ENCODE results near the gene LRFN2. TPM values are rescaled to one million over a fixed set of nuclear protein-coding genes. Genes with fewer than 3 reads are reported as not detected.

The LRFN2 gene
- total RNA-seq, 1 donor from 2014 or later: not detected

DNA sequence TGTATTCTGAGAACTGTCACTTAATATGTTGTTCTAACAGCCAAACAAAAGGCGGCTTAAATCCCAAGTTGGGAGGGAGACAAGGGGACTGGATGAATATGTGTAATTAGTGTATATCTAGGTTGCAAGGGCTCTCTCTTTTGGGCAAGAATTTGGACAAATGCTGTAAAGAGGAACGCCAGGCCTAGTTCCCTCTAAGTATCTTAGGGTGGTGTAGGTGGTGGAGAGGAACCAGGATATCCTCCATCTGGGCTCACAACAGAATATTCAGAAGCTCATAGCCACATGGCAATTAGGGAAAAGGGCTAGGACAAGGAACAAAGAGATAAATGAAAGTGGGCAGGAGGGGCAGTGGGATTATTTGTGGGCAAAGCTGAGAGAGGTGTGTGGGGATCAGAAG is 149.5 kb downstream of the LRFN2 start:
- H3K27me3 ChIP-seq: no peaks in the 10 kb centered on the region

DNA sequence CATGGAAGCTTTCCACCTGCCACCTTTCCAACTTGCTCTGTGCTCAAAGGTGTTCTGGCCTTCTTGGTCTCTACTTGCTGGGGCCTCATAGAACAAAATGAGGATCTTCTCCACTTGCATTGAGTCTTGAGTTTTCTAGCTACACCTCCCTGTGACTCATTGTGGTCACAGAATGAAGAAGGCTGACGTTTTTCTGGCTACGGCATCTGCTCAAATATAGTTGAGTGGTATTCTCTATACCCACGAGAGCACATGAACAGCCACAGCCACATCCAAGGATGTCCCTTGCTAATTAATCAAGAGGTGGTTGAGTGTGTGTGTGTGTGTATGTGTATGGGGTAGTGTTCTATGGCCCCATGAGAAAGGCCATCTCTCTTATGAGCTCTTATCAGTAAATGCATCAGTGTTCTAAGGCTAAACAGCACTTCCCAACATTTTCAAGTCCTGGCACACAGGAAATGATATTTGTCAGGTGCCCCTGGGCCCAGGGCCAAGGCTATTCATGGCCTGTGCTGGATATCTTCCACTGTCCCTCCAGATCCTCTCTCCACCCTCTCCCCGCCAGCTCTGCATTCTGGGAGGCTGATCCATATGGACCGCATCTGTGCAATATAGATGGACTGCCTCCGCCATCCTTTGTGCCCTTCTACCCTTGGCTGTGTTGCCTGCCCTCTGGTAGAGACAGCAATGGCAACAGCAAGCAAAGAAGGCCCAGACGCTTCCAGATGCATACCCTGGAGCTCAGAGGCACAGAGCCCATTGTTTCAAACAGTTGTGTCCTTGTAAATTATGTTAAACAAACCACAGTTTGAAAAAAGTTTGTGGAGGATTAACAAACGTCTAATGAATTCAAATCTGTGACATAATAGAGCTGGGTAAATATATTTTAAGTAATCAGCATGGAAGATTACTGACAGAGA is 150.2 kb downstream of the LRFN2 start:
- Histone ChIP-seq H3K4me1 (no peaks in the 10 kb centered on the region), H3K36me3 (no peaks in the 10 kb centered on the region), H3K9me3 (no peaks in the 10 kb centered on the region), H3K27me3 (no peaks in the 10 kb centered on the region), H3K4me3 (no peak overlapping the region), H3K27ac (no peak overlapping the region)
- intact Hi-C loops (cut with DNase I): no loop called here
- TF ChIP-seq, protein P1, sequence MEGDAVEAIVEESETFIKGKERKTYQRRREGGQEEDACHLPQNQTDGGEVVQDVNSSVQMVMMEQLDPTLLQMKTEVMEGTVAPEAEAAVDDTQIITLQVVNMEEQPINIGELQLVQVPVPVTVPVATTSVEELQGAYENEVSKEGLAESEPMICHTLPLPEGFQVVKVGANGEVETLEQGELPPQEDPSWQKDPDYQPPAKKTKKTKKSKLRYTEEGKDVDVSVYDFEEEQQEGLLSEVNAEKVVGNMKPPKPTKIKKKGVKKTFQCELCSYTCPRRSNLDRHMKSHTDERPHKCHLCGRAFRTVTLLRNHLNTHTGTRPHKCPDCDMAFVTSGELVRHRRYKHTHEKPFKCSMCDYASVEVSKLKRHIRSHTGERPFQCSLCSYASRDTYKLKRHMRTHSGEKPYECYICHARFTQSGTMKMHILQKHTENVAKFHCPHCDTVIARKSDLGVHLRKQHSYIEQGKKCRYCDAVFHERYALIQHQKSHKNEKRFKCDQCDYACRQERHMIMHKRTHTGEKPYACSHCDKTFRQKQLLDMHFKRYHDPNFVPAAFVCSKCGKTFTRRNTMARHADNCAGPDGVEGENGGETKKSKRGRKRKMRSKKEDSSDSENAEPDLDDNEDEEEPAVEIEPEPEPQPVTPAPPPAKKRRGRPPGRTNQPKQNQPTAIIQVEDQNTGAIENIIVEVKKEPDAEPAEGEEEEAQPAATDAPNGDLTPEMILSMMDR (IDR thresholded peaks at IDR 0.05): no peak
- no peak for DNase-seq (ENCODE audit: extremely low spot score in 2 of 2)

More for the DNA sequence above, 149.5 kb downstream of the LRFN2 start:
- DNase-seq (ENCODE audit: extremely low spot score in 2 of 2): no peak
- intact Hi-C loops (cut with DNase I): no loop called here
- H3K36me3 ChIP-seq: no peaks in the 10 kb centered on the region
- H3K27ac ChIP-seq: no peak overlapping the region
- H3K4me1 ChIP-seq: no peaks in the 10 kb centered on the region
- TF ChIP-seq POLR2A (IDR thresholded peaks at IDR 0.05) (no peak), POLR2AphosphoS5 (IDR thresholded peaks at IDR 0.05; ENCODE audit: insufficient read depth in 1 of 2, low read depth in 1 of 2) (no peak)
- TF ChIP-seq, protein P1 (IDR thresholded peaks at IDR 0.05): no peak
- H3K4me3 ChIP-seq: no peak overlapping the region
- H3K9me3 ChIP-seq: no peaks in the 10 kb centered on the region

DNA sequence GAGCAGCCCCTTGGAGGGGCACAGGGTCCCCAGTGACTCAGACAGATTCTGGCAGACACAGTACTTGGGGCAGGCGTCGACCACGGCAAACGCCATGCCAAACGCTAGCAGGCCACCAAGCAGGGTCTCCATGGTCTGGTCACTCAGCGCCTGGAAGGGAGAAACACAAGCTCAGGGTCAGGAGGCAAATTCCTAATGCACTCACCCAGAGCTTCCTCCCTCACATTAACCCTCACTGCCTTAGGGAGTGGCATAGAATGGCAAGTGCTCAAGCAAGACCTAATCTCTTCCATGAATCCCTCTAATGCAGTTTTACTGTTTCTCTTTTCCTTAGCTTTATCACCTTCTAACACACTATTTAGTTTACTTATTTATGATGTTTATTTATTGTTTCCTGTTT is 154.2 kb downstream of the LRFN2 start:
- H3K4me1 ChIP-seq: no peaks in the 10 kb centered on the region
- H3K9me3 ChIP-seq: no peaks in the 10 kb centered on the region
- H3K27ac ChIP-seq: no peak overlapping the region
- DNase-seq (ENCODE audit: extremely low spot score in 2 of 2): no peak
- H3K4me3 ChIP-seq: no peak overlapping the region
- no peaks in the 10 kb centered on the region for H3K27me3 ChIP-seq
- H3K36me3 ChIP-seq: no peaks in the 10 kb centered on the region
- intact Hi-C loops (cut with DNase I): no loop called here
- TF ChIP-seq POLR2A (IDR thresholded peaks at IDR 0.05): no peak
- TF ChIP-seq, protein P1 (IDR thresholded peaks at IDR 0.05): no peak
- no peak for TF ChIP-seq POLR2AphosphoS5 (IDR thresholded peaks at IDR 0.05; ENCODE audit: insufficient read depth in 1 of 2, low read depth in 1 of 2)

DNA sequence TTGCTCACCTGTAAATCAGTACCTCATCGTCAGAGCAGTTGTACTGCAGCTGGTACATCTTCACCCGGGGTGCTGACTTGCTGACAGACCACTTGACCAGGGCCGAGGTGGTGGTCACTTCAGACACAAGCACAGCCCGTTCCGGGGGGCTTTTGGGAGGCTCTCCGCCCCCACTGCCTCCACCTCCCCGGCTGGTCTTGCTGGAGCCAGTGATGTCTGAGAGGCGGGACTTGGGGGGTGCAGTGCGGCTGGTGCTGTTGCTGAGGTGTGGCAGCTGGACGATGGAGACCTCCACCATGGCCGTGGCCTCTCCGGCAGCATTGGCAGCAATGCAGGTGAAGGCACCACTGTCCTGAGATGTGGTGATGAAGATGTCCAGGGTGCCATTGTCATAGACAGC is 155.5 kb downstream of the LRFN2 start:
- no peaks in the 10 kb centered on the region for H3K9me3 ChIP-seq
- H3K36me3 ChIP-seq: no peaks in the 10 kb centered on the region
- no peak overlapping the region for H3K27ac ChIP-seq
- no peaks in the 10 kb centered on the region for H3K27me3 ChIP-seq
- no peak for DNase-seq (ENCODE audit: extremely low spot score in 2 of 2)
- TF ChIP-seq, protein P1 (IDR thresholded peaks at IDR 0.05): no peak
- TF ChIP-seq POLR2A (IDR thresholded peaks at IDR 0.05) (no peak), POLR2AphosphoS5 (IDR thresholded peaks at IDR 0.05; ENCODE audit: insufficient read depth in 1 of 2, low read depth in 1 of 2) (no peak)
- no peak overlapping the region for H3K4me3 ChIP-seq
- no peaks in the 10 kb centered on the region for H3K4me1 ChIP-seq
- intact Hi-C loops (cut with DNase I): no loop called here

DNA sequence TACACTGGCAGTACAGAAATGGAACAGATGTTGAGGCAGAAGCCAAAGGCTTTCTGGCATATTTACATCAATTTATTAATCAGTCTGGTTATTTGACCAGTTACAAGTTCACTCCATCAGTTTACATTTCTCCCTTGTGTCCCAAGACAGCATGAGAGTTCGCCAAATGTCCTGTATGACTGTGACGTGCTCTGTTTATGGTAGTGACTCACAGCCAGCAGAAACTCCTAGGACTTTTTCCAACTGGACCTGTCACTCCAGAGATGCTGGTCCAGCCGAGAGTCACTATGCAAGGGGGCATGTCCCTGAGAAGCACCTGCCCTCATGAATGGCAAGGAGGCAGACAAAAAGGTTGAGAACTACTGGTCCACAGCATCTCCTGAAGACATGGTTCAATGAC is 160.0 kb downstream of the LRFN2 start:
- TF ChIP-seq POLR2A (IDR thresholded peaks at IDR 0.05): no peak
- Histone ChIP-seq H3K27ac (no peak overlapping the region), H3K36me3 (no peaks in the 10 kb centered on the region), H3K4me3 (no peak overlapping the region), H3K27me3 (no peaks in the 10 kb centered on the region), H3K4me1 (no peaks in the 10 kb centered on the region), H3K9me3 (no peaks in the 10 kb centered on the region)
- DNase-seq (ENCODE audit: extremely low spot score in 2 of 2): no peak
- intact Hi-C loops (cut with DNase I): no loop called here
